ENCODE results near the gene TMEM255B.
"Not testable (repeated sequence)": the region's sequence is repeated elsewhere in the genome, so short reads cannot be mapped to it uniquely, and the experiment has no call there.

Gene TMEM255B

DNA sequence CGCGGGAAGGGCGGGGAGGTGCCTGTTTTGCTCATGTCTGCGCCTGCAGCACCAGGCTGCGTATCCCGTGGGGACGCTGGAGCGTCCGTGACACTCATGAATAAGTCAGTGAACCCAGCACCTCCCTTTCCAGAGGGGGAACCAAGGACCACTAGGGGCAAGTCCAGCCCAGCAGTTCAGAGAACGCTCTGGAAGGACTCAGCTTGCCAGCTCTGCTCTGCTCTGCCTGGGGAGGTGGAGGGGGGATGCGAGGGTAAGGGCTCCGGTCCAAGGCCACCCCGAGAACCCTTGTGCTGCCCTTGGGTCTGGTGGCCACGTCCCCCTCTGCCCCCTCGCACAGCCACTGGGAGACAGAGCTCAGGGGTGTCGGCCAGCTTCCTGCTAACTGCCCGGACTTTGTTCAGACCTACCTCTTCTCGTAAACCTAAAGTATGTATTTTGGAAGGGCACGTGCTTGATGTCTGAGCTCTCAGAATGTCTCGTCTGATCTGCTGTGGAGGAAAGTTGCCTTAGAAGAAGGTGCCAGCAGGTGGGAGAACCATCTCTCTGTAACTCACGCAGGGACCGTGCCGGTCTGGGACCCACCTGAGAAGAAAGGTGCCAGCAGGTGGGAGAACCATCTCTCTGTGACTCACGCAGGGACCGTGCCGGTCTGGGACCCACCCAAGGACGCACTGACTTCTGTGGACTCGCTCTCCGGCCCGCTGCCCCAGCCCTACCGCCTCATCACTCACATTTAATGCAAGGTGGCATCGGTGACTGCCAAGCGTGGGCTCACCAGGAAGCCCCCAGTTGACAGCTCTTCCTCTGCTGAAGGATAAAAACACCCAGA is 34.1 kb downstream of the TMEM255B start:
- no peak for DNase-seq (ENCODE audit: extremely low spot score)
- ChIA-PET POLR2A (no interaction called here), CTCF (interaction anchor here (0.7 kb wide), 1 partner anchor 75 kb away, joined by 3 read pairs; no protein-coding TSS in a partner anchor)
- no peak for TF ChIP-seq HDGF (IDR thresholded peaks at IDR 0.05; ENCODE audit: borderline replicate concordance)
- TF ChIP-seq, protein P1, sequence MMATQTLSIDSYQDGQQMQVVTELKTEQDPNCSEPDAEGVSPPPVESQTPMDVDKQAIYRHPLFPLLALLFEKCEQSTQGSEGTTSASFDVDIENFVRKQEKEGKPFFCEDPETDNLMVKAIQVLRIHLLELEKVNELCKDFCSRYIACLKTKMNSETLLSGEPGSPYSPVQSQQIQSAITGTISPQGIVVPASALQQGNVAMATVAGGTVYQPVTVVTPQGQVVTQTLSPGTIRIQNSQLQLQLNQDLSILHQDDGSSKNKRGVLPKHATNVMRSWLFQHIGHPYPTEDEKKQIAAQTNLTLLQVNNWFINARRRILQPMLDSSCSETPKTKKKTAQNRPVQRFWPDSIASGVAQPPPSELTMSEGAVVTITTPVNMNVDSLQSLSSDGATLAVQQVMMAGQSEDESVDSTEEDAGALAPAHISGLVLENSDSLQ (IDR thresholded peaks at IDR 0.05), result no peak

DNA sequence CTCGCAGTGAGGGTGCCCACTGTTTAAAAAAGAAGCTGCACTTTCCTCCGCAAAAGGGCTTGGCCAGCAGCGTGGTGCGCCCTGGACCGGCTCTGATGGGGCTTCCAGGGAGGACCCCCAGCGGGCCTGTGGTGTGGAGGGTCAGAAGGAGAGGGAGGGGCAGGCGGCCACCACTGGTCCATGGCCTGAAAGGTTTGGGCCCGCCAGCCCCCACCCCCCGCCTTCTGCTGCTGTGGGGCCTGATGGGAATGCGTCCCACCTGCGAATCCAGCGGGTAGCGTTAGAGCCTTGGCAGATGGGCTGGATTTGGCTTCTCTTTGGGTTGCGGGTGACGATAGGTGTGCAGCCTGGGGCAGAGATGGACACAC is 34.7 kb downstream of the TMEM255B start:
- TF ChIP-seq ARNT (IDR thresholded peaks at IDR 0.05), result no peak
- no peak for TF ChIP-seq ELF4 (IDR thresholded peaks at IDR 0.05)
- ChIA-PET CTCF (no interaction called here), POLR2A (no interaction called here)
- no peak for DNase-seq (ENCODE audit: extremely low spot score)

DNA sequence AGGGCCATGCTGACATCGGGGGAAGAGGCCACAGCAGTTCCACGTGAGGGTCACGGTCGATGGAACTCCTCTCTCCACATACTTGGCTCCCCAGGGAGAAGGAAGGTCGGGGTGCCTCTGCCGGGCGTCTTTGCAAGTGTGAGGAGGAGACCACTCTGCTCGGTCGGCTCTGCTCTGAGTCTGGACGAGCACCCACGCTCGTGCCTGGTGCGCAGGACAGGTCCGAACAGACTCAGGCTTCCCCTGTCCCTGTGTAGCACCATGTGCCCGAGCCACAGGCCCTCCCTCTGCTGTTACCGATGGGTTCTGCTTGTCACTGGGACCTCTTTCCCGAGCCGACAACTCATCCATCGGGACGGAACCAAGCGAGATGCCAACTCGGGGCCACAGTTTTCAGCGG is 35.1 kb downstream of the TMEM255B start:
- DNase-seq (ENCODE audit: extremely low spot score), result no peak
- POLR2A ChIA-PET, result no interaction called here
- CTCF ChIA-PET, result no interaction called here
- no peak for TF ChIP-seq HDGF (IDR thresholded peaks at IDR 0.05; ENCODE audit: borderline replicate concordance)
- no peak for TF ChIP-seq NFRKB (IDR thresholded peaks at IDR 0.05)
- TF ChIP-seq FOXM1 (IDR thresholded peaks at IDR 0.05; ENCODE audit: borderline replicate concordance), result no peak
- TF ChIP-seq FOXA1 (IDR thresholded peaks at IDR 0.05), result no peak
- TF ChIP-seq ARNT (IDR thresholded peaks at IDR 0.05), result no peak
- no peak for TF ChIP-seq LEF1 (IDR thresholded peaks at IDR 0.05; ENCODE audit: borderline replicate concordance)
- no peak for TF ChIP-seq SUZ12 (IDR thresholded peaks at IDR 0.05)
- no peak for TF ChIP-seq TARDBP (IDR thresholded peaks at IDR 0.05)
- no peak for TF ChIP-seq BHLHE40 (IDR thresholded peaks at IDR 0.05; ENCODE audit: borderline replicate concordance)
- TF ChIP-seq ELF4 (IDR thresholded peaks at IDR 0.05), result no peak
- no peak for TF ChIP-seq FOXK2 (IDR thresholded peaks at IDR 0.05)
- TF ChIP-seq, protein P1 (IDR thresholded peaks at IDR 0.05), result no peak
- TF ChIP-seq L3MBTL2 (conservative IDR thresholded peaks at IDR 0.05), result no peak
- TF ChIP-seq SP1 (IDR thresholded peaks at IDR 0.05), result no peak
- no peak for TF ChIP-seq ZNF384 (IDR thresholded peaks at IDR 0.05)
- TF ChIP-seq CTBP1 (IDR thresholded peaks at IDR 0.05; ENCODE audit: borderline replicate concordance), result no peak

DNA sequence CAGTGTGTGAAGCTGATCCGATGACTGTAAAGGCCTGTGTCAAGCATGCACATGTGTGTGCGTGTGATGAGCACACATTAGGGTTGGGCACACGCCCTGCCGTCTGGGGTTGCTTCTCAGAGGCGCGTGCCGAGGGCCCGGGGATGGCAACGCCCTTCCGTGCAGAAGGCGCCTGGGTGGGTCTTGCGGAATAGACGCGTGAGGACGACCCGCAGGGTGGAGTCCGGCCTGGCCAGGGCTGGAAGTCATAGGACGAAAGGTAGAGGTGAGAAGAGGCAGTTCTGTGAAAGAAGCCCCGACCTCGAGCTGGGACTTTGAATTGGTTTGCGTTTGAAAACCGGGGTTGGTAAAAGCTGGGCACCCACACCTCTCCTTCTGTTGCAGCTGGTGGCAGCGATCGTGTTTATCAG is 35.7 kb downstream of the TMEM255B start:
- no peak for DNase-seq (ENCODE audit: extremely low spot score)
- TF ChIP-seq LEF1 (IDR thresholded peaks at IDR 0.05; ENCODE audit: borderline replicate concordance) (no peak), HDGF (IDR thresholded peaks at IDR 0.05; ENCODE audit: borderline replicate concordance) (no peak), FOXA1 (IDR thresholded peaks at IDR 0.05) (no peak), ARNT (IDR thresholded peaks at IDR 0.05) (no peak), TARDBP (IDR thresholded peaks at IDR 0.05) (no peak), SP1 (IDR thresholded peaks at IDR 0.05) (no peak), CTBP1 (IDR thresholded peaks at IDR 0.05; ENCODE audit: borderline replicate concordance) (no peak), NFRKB (IDR thresholded peaks at IDR 0.05) (no peak), FOXM1 (IDR thresholded peaks at IDR 0.05; ENCODE audit: borderline replicate concordance) (no peak), ZNF384 (IDR thresholded peaks at IDR 0.05) (no peak), BHLHE40 (IDR thresholded peaks at IDR 0.05; ENCODE audit: borderline replicate concordance) (no peak), L3MBTL2 (conservative IDR thresholded peaks at IDR 0.05) (no peak), ELF4 (IDR thresholded peaks at IDR 0.05) (no peak), FOXK2 (IDR thresholded peaks at IDR 0.05) (no peak), SUZ12 (IDR thresholded peaks at IDR 0.05) (no peak)
- TF ChIP-seq, protein P1 (IDR thresholded peaks at IDR 0.05), result no peak
- ChIA-PET POLR2A (no interaction called here), CTCF (no interaction called here)

DNA sequence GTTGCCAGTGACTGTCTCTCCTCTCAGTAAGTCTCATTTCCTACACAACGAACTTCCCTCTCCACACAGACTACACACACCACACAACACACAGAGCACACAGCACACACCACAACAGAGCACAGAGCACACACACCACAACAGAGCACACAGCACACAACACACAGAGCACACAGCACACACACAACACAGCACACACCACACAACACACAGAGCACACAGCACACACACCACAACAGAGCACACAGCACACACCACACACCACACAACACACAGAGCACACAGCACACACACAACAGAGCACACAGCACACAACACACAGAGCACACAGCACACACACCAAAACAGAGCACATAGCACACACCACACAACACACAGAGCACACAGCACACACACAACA is 36.3 kb downstream of the TMEM255B start:
- POLR2A ChIA-PET; CTCF ChIA-PET; DNase-seq (ENCODE audit: extremely low spot score): not testable (repeated sequence)

DNA sequence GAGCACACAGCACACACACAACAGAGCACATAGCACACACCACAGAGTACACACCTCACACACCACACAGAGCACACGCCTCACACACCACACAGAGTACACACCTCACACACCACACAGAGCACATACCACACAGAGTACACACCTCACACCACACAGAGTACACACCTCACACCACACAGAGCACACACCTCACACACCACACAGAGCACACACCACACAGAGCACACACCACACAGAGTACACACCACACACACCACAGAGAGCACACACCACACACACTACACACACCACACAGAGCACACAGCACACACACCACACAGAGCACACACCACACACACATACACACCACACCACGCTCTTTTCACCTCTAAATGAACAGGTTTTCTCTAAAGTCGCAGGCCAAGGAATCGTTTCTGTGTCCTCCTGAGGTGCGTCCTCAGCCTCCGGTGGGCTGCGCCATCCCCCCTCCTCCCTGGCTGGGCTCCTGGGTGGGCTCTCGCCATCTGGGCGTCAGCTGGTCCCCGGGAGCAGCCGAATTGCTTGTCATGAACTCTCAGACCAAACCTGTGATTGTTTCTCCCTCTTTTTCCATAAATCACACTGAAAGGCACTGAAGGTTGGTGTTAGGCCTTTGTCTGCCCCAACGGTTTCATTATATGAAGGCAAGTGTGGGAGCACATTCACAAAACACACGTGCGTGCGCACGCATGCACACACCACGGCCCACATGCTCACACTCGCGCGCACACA is 37.4 kb downstream of the TMEM255B start:
- DNase-seq (ENCODE audit: extremely low spot score), result no peak
- POLR2A ChIA-PET, result no interaction called here
- TF ChIP-seq SUZ12 (IDR thresholded peaks at IDR 0.05), result no peak
- CTCF ChIA-PET, result no interaction called here
